ENCODE data around the gene TEK. TPM values are rescaled to one million over a fixed set of nuclear protein-coding genes. Genes with fewer than 3 reads are reported as not detected.

Gene TEK
- total RNA-seq, 4 donors from 2014 or later = 9.8 to 20.0 (median 16.7) TPM

- no peak for TF ChIP-seq POLR2A (IDR thresholded peaks at IDR 0.05)
- no peak for TF ChIP-seq CTCF (IDR thresholded peaks at IDR 0.05)
- WGBS, 2 donors = 75 to 80% methylated on average over 4 of the region's 4 CpGs
- H3K9me3 ChIP-seq = no peaks in the 10 kb centered on the region
Measured at GRCh38 chr9:27131731-27132130, 22.7 kb downstream of the TEK start.

GRCh38 chr9:27133817-27134216 lies 24.8 kb downstream of the TEK start:
- Histone ChIP-seq H3K4me1 (no peaks in the 10 kb centered on the region), H3K27me3 (no peaks in the 10 kb centered on the region), H3K9me3 (no peaks in the 10 kb centered on the region), H3K36me3 (no peaks in the 10 kb centered on the region), H3K27ac (no peak overlapping the region), H3K4me3 (no peak overlapping the region)
- no peak for DNase-seq (ENCODE audit: low spot score in 2 of 2)
- WGBS, 2 donors = 84 to 86% methylated on average over 4 of the region's 4 CpGs
- TF ChIP-seq EP300 (IDR thresholded peaks at IDR 0.05) = no peak
- TF ChIP-seq POLR2A (IDR thresholded peaks at IDR 0.05) = no peak
- TF ChIP-seq CTCF (IDR thresholded peaks at IDR 0.05) = no peak

More at GRCh38 chr9:27131731-27132130, 22.7 kb downstream of the TEK start:
- Histone ChIP-seq H3K4me1 (no peaks in the 10 kb centered on the region), H3K4me3 (no peak overlapping the region), H3K27ac (no peak overlapping the region), H3K27me3 (no peaks in the 10 kb centered on the region), H3K36me3 (no peaks in the 10 kb centered on the region)
- DNase-seq (ENCODE audit: low spot score in 2 of 2) = no peak

GRCh38 chr9:27142299-27142930 lies 33.4 kb downstream of the TEK start:
- H3K9me3 ChIP-seq = no peaks in the 10 kb centered on the region
- no peak overlapping the region for H3K27ac ChIP-seq
- H3K4me3 ChIP-seq = no peak overlapping the region
- H3K27me3 ChIP-seq = no peaks in the 10 kb centered on the region
- no peaks in the 10 kb centered on the region for H3K36me3 ChIP-seq
- TF ChIP-seq POLR2A (IDR thresholded peaks at IDR 0.05) = no peak
- no peak for TF ChIP-seq EP300 (IDR thresholded peaks at IDR 0.05)
- TF ChIP-seq CTCF (IDR thresholded peaks at IDR 0.05) = no peak
- H3K4me1 ChIP-seq = no peaks in the 10 kb centered on the region
- DNase-seq (ENCODE audit: low spot score in 2 of 2) = no peak
- WGBS, 2 donors = 86 to 90% methylated on average over 7 of the region's 7 CpGs

- Histone ChIP-seq H3K27me3 (no peaks in the 10 kb centered on the region), H3K4me3 (no peak overlapping the region), H3K36me3 (no peaks in the 10 kb centered on the region), H3K4me1 (no peaks in the 10 kb centered on the region), H3K9me3 (no peaks in the 10 kb centered on the region), H3K27ac (no peak overlapping the region)
- DNase-seq (ENCODE audit: low spot score in 2 of 2) = no peak
- TF ChIP-seq POLR2A (IDR thresholded peaks at IDR 0.05) (no peak), EP300 (IDR thresholded peaks at IDR 0.05) (no peak), CTCF (IDR thresholded peaks at IDR 0.05) (no peak)
- 39 to 49% methylated on average over 3 of the region's 3 CpGs for WGBS, 2 donors
Measured at GRCh38 chr9:27145143-27145542, 36.1 kb downstream of the TEK start.

- no peak for TF ChIP-seq CTCF (IDR thresholded peaks at IDR 0.05)
- no peak for TF ChIP-seq POLR2A (IDR thresholded peaks at IDR 0.05)
- TF ChIP-seq EP300 (IDR thresholded peaks at IDR 0.05) = no peak
- Histone ChIP-seq H3K4me3 (no peak overlapping the region), H3K27ac (no peak overlapping the region), H3K4me1 (peaks cover 0 to 23% (median 4%) of the 10 kb centered on the region in 4 donors), H3K36me3 (no peaks in the 10 kb centered on the region), H3K9me3 (no peaks in the 10 kb centered on the region), H3K27me3 (no peaks in the 10 kb centered on the region)
- WGBS, 2 donors = 78 to 87% methylated on average over 2 of the region's 2 CpGs
- DNase-seq (ENCODE audit: low spot score in 2 of 2) = no peak
Measured at GRCh38 chr9:27149651-27150050, 40.6 kb downstream of the TEK start.

Data from tibial nerve (tissue), 4 donors.